Thoracic aorta (tissue), 2 donors: ENCODE data around the gene SH3RF2. TPM values are rescaled to one million over a fixed set of nuclear protein-coding genes. Genes with fewer than 3 reads are reported as not detected.
A peak's percentile ranks its signal among the peaks of the same experiment; 100 is the strongest.

Source experiments
- ATAC-seq: fragments of 150-250 bp; one replicate; pipeline ENCODE4 v1.8.0; 2017; ENCODE audit warnings: low read depth; ENCODE audit not compliant: insufficient number of reproducible peaks, low FRiP score
- DNase-seq: peaks from one replicate; pipeline ENCODE4 v3.0.0-alpha.2; 2020; ENCODE audit warnings: low spot score
- H3K27ac ChIP-seq, 2 donors: fragments of 200-600 bp; sonication (generic); 1 replicate in 1 of 2; 2 replicates in 1 of 2; pipeline ENCODE4 v1.5.1; 2016; ENCODE audit warnings: mild to moderate bottlenecking in 2 of 2, moderate library complexity in 2 of 2
- H3K27me3 ChIP-seq: fragments of 200-600 bp; sonication (generic); replicated peaks from 2 replicates; pipeline ENCODE4 v1.6.0; 2016; ENCODE audit warnings: mild to moderate bottlenecking; ENCODE audit not compliant: insufficient read depth
- H3K36me3 ChIP-seq: fragments of 200-600 bp; sonication (generic); one replicate; pipeline ENCODE4 v1.5.1; 2016
- H3K4me1 ChIP-seq, 2 donors: fragments of 200-600 bp; sonication (generic); 1 replicate in 1 of 2; 2 replicates in 1 of 2; pipeline versions ENCODE4 v1.5.1 to v1.6.0; 2016; ENCODE audit warnings: low read depth in 2 of 2, mild to moderate bottlenecking in 1 of 2; ENCODE audit not compliant: control insufficient read depth in 1 of 2
- H3K4me3 ChIP-seq: fragments of 200-600 bp; sonication (generic); 2 replicates; pipeline ENCODE4 v1.5.1; 2016; ENCODE audit warnings: mild to moderate bottlenecking
- H3K9me3 ChIP-seq: fragments of 200-600 bp; sonication (generic); 2 replicates; pipeline ENCODE4 v1.5.1; 2016
- total RNA-seq, 2 donors: library from RNA; depleted of rRNA; stranded (reverse); fragments of >200 nt; gene quantifications; one replicate each; pipeline versions ENCODE4 v1.1.0 to v1.2.3, GENCODE V29; 2016
- TF ChIP-seq, protein P1 (sequence below): fragments of 200-600 bp; sonication (generic); IDR thresholded peaks from one replicate; pipeline ENCODE4 v1.5.1; 2019; ENCODE audit warnings: antibody characterized with exemption

The SH3RF2 gene
- total RNA-seq, 2 donors from 2014 or later, result 8.1 to 16.4 TPM

DNA sequence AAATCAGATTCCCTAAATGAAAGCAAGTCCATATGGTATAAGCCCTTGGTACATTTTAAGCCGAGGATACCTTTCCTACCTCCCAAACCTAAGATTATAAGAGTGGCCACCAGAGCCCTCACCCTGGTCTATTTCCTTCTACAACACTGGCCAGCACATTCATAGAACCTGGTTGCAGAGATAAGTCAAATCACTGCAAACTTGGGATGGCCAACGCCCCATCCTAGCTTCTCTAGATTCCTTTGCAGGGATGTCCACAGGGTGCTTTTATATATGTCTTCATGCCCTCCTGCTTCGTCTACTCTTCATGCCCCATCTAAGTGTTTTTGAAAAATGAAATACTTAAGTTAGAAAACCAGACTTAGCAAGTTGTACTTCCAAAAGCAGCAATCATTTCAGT, 41.8 kb downstream of the SH3RF2 start:
- Histone ChIP-seq H3K27ac (peak overlapping the region; percentile 25 to 42), H3K4me1 (peaks cover 20 to 64% of the 10 kb centered on the region in 2 donors), H3K9me3 (no peaks in the 10 kb centered on the region), H3K27me3 (no peaks in the 10 kb centered on the region), H3K36me3 (no peaks in the 10 kb centered on the region), H3K4me3 (no peak overlapping the region)
- no peak for DNase-seq
- TF ChIP-seq, protein P1, sequence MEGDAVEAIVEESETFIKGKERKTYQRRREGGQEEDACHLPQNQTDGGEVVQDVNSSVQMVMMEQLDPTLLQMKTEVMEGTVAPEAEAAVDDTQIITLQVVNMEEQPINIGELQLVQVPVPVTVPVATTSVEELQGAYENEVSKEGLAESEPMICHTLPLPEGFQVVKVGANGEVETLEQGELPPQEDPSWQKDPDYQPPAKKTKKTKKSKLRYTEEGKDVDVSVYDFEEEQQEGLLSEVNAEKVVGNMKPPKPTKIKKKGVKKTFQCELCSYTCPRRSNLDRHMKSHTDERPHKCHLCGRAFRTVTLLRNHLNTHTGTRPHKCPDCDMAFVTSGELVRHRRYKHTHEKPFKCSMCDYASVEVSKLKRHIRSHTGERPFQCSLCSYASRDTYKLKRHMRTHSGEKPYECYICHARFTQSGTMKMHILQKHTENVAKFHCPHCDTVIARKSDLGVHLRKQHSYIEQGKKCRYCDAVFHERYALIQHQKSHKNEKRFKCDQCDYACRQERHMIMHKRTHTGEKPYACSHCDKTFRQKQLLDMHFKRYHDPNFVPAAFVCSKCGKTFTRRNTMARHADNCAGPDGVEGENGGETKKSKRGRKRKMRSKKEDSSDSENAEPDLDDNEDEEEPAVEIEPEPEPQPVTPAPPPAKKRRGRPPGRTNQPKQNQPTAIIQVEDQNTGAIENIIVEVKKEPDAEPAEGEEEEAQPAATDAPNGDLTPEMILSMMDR, result no peak
- ATAC-seq, result no peak

DNA sequence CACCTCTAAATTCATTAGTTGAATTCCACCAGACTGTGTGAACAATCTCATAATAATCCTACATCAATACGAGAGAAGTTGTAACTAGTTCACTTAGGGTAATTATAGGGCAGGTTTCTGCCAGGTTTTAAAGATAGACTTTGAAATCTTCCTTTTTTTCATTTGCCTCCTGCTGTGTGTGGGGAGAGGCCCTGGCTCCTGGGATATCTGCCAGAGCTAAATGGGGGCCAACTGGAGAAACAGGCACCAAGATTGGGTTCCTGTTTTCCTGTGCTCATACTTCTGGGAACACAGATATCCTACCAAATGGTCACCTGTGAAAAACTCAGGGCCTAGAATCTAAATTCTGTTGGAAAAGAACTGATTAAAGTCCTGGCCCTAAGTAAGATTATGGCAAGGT, 42.3 kb downstream of the SH3RF2 start:
- peaks cover 20 to 63% of the 10 kb centered on the region in 2 donors for H3K4me1 ChIP-seq
- H3K9me3 ChIP-seq, result no peaks in the 10 kb centered on the region
- H3K27ac ChIP-seq, result peak overlapping the region; percentile 25 to 42
- H3K27me3 ChIP-seq, result no peaks in the 10 kb centered on the region
- H3K36me3 ChIP-seq, result no peaks in the 10 kb centered on the region
- H3K4me3 ChIP-seq, result no peak overlapping the region
- ATAC-seq, result no peak
- DNase-seq, result no peak
- TF ChIP-seq, protein P1, result no peak

DNA sequence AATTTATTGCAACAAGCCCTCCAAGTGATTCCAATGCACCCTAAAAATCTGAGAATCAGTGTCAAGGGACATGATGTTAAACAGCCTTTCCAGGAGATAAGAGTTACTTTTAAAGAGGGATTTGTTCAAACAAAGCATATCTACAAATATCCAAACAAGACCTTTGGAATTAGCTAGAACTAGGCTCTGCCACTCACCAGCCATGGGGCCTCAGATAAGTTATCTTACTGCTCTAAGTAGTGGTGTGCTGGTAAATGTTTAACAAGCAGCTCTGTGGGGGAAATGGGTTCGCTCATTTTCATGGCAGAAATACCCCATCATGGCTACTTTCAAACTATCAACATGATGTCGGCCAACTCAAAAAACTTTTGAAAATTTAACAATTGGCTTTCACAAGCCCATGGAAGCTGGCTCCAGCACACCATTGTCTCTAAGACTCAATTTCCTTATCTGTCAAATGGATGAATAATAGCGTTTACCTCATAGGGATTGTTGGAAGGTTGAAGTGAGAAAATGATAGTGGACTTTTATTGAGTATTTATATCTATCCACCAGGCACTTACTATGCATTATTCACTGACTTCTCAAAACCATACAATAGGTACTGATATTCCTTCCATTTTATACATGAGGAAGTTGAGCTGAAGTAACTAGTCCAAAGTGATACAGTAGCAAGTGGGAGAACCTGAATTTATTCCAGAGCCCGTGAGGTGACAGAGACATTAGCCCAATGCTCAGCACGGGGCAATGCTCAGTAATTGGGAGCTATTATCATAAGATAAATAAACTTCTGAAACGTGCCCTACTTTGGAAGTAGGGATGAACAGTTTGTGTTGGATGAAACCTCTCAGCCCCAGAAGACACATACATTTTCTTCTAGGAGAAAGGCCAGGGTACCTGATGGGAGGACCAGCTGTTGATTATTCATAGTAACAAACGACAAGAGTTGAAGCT, 43.2 kb downstream of the SH3RF2 start:
- ATAC-seq (no peak), DNase-seq (no peak)
- Histone ChIP-seq H3K4me1 (peaks cover 20 to 56% of the 10 kb centered on the region in 2 donors), H3K9me3 (no peaks in the 10 kb centered on the region), H3K4me3 (no peak overlapping the region), H3K27ac (peak overlapping the region; percentile 25 to 42), H3K36me3 (no peaks in the 10 kb centered on the region), H3K27me3 (no peaks in the 10 kb centered on the region)
- TF ChIP-seq, protein P1, result no peak

DNA sequence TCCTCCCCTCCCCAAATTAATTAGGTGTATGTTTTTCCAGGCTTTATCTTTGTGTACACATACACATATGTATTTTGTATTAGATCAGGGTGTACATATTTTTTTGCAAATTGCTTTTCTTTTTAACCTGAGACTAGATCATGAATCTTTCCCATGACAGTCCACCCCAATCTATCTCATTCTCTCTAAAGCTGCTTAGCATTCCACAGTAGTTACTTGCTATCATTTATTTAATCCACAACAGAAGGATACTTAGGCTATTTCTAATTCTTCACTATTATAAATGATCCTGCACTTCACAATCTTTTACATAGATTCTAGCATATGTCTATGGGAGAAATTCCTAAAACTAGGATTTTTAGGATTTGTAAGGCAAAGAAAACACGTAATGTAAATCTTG, 43.9 kb downstream of the SH3RF2 start:
- H3K36me3 ChIP-seq, result no peaks in the 10 kb centered on the region
- ATAC-seq (no peak), DNase-seq (no peak)
- H3K9me3 ChIP-seq, result no peaks in the 10 kb centered on the region
- no peaks in the 10 kb centered on the region for H3K27me3 ChIP-seq
- H3K4me3 ChIP-seq, result no peak overlapping the region
- peaks cover 19 to 51% of the 10 kb centered on the region in 2 donors for H3K4me1 ChIP-seq
- no peak overlapping the region for H3K27ac ChIP-seq
- TF ChIP-seq, protein P1, result no peak

DNA sequence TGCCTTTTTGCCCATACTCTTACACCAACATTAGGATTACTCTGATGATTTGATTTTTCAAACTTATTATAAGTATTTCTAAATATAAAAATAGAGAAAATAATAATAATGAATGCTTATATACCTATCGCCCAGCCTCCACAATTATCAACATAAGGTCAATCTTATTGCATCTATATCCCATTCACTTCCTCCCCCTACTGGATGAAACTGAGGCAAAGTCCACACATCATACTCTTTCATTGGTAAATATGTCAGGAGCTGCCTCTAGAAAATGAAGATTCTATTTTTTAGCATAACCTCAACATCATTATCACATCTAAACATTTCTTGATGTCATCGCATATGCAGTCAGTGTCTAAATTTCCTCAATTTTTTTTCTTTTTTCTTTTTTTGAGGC, 44.3 kb downstream of the SH3RF2 start:
- TF ChIP-seq, protein P1, result no peak
- Histone ChIP-seq H3K9me3 (no peaks in the 10 kb centered on the region), H3K4me1 (peaks cover 15 to 47% of the 10 kb centered on the region in 2 donors), H3K27ac (no peak overlapping the region), H3K36me3 (no peaks in the 10 kb centered on the region), H3K27me3 (no peaks in the 10 kb centered on the region), H3K4me3 (no peak overlapping the region)
- no peak for DNase-seq
- ATAC-seq, result no peak
